A549 treated with Hydrocortisone at 1 μM for 4 hours (cell line): ENCODE results near the gene PRSS58. TPM values are rescaled to one million over a fixed set of nuclear protein-coding genes. Genes with fewer than 3 reads are reported as not detected.

Experiments
- total RNA-seq: library from RNA; stranded (reverse); fragments of 200-300 nt; extraction: Qiagen RNA extraction; gene quantifications from 5 replicates; pipeline ENCODE4 v1.2.3, GENCODE V29; 2022

PRSS58 gene
- total RNA-seq: not detected in 5 replicates

GRCh38 chr7:142257958-142258357 is at the start of gene PRSS58:
PRSS58 (minus strand) TSS chr7:142258058; CDS start chr7:142257707, 351 bp downstream.

Other genes with a start within 250 kb of the PRSS58 start
- 0.01 TPM in 2 of 5 replicates, not detected in the others for gene MGAM2, start 146.3 kb downstream of the PRSS58 start, total RNA-seq